Measurements from ENCODE around the gene MCF2L.
A peak's percentile ranks its signal among the peaks of the same experiment; 100 is the strongest.

Gene MCF2L

DNA sequence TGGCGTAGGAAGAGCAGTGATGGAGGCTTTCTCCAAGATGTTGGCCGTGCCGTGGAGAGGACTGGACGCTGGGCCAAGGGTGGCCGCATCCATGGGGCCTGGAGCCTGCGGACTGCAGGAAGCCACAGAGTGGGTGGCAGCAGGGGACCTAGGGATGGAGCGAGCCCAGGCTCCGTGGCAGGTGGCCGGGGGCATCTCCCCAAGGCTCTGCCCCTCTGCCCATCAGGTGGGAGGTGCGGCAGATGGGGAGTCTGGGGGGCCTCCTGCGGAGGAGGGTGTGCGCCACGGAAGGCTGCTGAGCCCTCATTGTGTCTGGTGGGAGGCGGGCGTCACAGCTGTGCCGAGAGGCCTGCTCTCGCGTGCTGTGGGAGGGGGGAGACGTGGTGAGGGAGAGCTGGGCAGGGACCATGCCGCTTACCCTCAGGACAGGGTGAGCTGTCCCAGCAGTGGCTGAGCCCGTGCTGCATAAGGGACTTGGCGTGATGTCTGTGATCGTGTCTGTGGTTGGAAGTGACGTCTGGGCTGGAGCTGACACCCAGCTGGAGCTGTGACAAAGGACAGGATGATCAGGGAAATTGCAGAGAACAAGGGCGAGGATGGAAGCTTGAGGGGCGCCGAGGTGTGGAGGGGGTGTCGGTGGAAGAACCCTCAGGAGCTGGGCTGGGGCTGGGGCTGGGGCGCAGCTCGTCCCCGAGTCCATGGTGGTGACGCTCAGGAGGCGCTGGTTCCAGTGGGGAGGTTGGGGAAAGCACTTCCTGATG is 13.4 kb downstream of the MCF2L start:
- no peak for DNase-seq

DNA sequence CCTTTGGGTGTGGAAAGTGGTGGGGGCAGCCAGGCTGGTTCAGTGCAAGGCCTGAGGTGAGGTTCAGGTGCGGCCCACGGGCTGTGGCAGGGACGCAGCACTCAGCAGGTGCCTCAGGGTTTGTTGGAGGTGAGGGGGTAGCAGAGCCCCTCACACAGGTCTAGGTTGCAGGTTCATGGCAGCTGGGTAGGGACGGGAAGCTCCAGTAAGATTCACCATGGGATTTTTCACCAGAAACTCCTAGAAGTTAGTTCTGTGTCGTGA is 14.0 kb downstream of the MCF2L start:
- no peak for DNase-seq

DNA sequence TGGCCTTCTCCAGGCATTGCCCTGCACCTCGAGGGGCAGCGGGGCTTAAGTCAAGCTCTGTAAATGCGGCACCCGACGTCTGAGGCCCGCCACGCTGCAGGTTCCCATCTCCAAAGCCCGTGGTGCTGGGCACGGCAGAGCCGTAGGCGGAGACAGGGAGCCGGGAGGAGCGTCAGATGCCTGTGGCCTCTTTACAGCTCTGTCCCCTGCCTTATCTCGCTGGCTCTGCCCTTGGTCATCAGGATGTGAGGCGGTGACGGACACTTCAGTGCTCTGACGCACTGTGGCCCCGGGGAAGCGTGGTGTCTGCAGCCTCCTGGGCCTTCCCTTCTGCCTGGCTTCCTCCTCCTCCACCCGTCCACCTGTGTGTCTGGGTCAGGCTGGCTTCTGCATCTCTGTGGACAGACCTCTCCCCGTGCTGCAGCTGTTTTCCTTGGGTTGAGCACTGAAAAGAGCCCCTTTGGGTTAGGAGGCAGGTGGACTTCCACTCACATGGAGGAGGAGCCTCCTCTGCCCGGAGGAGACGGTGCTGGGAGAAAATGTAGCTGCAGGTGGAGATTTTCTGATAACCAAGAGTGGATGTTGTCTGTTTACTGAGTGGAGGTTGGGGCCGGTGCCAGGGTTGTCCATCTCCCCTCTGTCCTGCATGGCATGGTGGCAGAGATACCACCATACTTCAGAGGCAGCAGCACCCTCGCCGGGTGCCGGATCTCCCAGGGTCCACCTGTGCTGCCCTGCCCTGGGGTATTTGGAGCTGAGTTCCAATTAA is 14.6 kb downstream of the MCF2L start:
- peak; percentile 24 for DNase-seq

DNA sequence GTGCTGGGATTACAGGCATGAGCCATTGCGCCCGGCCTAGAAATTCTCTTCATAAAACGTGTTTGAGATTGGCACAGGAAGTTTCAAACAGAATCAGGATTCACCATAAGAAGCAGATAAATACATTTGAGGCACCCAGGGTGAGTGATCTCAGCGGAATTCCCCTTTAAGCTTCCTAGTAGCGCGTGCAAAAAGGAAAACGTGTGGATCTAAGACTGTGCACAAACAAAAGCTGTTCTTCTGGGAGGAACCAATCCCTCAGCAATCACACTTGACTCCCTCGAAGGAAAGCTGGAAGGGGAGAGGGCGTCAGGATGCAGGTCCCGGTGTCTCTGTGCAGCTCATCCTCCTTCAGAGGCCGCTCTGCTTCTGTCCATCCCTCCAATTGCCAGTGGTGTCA is 15.5 kb downstream of the MCF2L start:
- no peak for DNase-seq

DNA sequence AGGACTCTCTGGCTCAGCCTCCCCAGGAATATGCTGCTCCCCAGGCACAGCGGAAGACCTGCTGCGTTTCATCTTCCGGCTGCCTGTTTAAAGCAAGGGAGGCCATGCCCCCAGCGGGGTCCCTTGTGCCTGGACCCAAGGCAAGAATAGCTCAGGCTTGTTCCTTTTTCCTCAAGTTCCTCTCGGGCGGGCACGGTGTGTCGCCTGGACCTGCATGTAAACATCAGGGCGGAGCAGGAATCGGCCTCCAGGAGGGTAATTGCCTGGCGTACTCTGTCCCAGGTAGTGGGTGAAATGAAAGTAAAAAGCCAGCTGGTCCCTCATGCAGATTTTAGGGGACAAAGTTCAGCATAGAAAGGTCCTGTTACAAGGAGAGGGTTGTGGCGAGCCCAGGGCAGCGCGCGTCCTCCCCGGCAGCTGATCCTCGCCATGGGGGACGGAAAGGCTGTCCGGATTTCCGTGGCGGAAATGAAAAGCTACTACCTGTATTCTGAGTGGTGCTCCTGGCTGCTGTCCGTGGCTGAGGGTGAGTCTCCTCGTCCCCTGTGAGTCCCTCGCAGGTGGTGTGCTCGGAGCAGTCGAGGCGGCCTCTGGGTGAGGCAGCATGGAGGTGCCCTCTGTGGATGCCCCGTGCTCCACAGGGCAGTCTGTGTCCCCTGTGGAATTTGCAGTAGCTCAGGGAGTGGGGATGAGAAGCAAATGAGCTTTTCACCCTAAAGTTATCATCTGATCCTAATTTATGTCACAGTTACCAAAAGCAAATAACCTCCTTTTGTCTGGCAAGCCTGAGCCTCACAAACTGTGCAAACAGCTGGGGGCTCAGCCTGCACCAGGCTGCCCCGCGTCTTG is 16.2 kb downstream of the MCF2L start:
- no peak for DNase-seq

DNA sequence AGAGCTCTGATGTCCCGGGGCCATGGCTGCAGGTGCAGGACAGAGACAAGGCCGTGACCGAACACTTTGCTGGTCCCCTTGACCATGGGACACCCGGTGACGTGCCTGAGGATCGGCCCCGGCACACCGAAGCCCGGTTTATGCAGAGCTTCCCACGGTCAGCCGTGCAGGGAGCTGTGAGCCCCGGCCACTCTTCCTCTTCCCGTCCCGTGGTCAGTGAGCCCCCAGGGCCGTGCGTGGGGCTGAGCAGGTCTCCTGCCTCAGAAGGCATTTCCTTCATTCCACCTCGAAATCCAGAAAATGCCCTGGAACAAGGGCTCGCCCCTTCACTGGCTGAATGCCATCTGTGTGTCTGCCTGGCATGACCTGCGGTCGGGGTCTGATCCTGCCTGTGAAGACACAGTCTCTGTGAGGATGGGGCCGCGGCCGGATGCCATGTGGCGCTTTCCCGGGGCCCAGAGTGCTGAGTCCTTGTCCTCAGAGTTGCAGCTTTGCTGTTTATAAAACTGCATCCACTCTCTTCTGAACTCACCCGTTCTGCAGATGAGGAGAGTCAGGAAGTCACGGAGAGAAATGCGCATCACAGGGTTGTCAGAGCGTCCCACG is 16.9 kb downstream of the MCF2L start:
- DNase-seq = no peak

DNA sequence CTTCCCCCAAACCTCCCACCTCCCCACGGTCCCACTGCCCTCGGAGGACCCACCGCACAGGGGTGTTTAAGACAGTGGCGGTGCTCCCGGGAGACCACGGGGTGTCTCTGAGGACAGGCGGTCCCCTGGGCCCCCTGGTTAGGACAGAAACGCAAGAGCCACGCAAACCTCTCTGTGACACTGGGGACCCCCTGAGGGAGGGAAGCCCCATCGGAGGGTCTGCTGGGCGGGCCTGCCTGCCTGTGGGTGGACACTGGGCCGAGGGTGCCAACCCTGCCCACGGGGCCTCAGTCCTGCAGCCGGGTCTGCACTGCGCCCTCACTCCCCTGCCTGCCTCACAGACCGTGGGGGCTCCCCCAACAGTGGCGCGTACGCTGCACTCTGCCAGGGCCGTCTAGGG is 17.5 kb downstream of the MCF2L start:
- DNase-seq = no peak

DNA sequence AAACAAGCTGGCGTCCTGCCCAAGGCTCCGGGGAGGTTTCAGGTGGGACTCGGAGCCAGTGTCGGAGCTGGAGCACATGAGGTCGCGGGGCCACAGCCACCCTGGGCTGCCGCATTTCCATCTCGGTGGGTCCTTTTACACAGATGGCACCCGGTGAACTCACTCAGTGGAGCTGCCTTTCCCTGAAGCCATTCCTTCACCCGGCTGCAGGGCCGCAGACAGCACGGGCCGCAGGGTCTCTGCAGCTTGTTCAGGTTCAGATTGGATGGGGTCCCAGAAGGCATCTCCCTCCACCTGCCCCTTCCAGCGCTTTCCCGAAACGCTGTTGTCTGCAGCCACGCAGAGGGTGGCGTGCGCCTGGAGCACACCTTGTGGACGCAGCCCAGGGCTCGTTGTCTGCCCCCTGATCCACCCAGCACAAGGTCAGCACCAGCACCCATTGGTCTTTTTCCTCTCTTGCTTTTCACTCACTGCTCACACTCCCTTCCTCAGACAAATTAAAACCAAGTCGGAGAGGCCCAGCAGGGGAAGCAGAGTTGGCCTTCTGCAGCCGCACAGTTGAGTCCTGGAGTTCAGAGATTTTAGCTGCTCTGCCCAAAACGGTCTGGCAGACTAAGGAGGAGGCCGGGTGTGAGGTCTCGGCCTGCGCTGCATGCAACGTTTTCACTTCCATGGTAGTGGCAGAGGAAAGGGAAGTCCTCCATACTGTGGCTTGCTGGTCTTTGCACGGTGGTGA is 18.1 kb downstream of the MCF2L start:
- DNase-seq = no peak

DNA sequence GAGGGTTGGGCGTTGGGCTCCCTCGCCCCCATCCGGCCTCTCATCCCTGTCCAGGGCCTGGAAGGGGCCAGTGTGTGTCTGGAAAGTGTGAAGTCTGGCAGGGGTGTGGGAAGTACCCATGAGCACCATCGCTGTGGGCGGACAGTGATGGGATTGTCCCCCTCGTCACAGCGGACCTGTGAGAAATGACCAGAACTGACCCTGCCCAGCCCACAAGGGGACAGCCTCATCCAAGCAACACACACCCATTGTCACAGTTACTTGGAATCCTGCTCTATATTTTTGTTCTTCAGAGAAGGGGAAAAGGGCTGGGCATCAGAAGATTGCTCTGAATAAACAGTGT is 18.6 kb downstream of the MCF2L start:
- no peak for DNase-seq

DNA sequence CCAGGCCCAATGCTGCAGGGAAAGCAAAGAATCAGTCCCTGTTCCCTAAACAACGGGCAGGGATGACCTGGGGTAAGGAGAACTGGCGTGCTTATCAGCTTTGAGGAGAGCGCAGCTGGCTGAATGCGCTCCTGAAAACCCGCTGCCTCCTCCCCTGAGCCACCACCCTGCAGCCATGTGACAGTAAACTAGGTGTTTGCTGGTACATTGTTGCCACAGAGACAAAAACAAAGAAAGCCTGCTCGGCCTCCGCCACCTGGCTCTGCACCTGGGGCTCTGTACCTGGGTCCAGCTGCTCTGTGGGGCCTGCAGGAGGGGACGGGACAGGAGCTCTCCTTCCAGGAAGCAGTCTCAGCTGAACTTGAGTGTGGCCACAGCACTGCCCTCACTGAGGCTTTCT is 21.8 kb downstream of the MCF2L start:
- peak; percentile 52 for DNase-seq

DNA sequence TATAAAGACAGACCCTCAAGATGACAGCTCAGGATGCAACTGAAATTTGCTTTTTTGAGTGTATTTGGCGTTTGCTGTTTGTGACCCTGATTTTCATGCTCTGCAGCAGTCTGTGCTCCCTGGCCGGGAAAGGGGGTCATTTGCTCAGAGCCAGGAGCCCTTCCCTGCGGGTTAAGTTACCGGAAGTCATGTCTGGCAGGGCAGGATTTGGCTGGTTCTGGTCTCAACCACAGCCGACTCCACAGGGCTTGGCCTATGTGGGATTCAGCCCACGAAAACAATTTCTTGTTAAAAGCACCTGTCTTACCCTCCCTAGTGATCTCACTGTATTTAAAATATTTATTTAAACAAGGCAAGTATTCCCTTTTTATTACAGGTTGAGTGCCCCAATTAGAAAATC is 22.6 kb downstream of the MCF2L start:
- no peak for DNase-seq

DNA sequence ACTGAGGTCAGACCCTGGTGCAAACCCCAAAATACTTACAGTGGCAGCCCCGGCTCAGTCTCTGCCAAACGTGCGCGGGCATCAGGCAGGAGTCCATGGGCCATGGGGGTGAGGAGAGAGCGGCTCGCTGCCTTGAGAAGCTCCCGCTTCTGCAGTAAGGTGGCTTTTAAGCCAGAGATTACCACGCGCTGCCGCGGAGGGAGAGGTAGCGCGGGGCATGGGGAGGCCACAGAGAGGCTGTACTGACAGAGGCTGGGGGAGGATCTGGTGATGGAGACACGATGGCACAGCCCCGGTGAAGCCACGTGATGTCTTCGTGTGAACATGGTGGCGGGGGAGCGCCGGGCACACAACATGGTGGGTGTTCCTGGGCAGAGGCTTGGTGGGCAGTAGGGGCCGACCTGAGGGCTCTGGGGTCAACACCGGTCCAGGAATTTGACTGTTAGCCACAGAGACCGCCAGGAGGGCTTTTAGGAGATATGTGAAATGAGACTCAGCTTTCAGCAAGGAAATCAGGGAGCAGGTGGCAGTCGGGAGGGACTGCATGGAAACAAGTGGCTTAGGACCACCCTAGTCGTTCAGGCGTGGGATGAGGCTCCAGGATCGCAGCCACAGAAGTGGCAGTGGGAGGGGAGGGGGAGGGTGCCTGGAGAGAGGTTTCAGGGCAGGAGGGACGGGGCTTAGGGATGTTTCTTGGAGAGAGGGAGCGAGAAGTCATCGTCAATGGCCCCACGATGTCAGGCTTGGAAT is 24.1 kb downstream of the MCF2L start:
- DNase-seq = no peak

DNA sequence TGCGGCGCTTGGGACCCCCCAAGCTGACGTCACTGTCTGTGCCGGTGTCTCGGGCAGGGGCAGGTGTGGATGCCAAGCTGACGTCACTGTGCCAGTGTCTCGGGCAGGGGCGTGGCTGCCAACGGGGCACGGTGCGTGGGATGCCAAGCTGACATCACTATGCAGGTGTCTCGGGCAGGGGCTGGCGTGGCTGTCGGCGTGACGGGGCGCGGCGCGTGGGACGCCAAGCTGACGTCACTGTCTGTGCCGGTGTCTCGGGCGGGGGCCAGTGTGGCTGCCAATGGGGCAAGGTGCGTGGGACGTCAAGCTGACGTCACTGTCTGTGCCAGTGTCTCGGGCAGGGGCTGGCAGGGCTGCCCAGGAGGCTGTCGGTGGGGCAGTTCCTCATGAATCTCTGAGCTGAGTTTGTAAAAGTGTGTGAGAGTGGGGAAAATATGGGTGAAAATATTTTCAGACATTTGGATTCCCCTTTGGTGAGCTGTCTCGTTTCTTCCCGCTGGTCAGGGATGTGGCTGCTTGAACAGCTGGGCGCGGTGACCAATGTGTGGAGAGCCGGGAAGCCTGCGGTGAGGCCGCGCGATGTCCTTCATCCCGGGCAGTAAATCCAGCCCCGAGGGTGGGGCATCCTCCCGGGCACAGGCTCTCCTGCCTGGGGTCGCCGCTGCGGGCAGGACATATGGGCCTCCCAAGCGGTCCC is 25.2 kb downstream of the MCF2L start:
- DNase-seq = no peak

DNA sequence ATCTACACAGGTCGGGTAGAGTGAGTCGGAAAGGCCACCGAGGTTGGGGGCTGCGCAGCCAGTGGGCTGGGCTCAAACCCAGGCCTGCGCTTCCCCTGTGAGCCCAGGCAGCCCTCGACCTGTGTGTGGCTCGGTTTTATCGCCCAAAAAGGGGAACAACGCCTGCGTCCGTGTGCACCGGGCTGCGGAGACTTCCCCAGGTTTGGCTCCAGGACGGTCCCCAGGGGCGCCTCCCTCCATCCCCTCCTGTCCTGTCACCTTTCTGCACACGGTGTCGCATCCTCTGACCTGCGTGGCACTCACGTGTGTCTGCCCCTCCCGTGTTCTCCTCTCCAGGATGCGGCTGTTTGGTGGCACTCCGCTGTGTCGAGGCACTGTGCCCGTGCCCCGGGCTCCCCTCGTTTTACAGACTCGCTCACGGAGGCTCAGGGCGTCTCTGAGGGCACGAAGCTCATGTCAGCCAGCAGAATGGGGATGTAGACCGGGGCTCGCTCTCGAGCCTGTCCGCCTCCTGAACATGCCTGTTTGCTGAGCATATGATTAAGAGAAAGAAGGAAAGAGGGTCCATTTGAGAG is 25.9 kb downstream of the MCF2L start:
- no peak for DNase-seq

DNA sequence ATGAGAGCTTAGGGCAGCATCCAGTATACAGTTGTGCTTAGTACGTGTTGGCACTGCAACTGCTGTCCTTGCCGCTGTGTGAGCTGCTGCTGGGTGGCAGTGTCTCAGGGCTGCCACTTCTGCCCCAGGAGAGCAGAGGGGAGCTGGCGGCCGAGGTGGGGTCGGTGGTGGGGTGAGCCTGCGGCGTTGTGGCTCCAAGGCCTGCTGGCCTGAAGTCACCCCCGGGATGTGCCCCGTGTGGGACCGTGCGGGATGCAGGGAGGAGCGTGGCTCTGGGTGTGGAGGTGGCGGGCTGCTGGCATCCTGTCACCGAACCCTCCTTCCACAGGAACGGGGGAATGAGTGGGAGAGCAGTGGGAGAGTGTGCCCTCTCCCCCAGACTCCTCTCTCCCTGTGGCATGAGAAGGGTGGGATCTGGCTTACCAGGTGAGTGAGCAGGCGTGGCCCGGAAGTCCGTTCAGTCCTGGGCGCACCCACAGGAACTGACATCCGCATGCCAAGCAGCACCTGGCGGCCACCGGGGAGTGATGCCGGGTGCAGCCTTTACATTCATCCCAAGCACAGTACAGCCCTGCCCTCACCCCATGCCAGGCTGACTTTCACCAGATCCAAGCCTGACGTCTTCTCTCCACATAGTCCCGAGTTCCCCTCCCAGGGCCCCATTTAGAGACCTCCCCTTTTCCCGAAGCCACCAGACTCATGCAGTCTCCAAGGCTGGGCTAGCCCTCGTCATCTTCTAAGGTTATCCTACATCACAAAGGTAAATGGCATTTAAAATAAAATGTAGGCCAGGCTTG is 26.6 kb downstream of the MCF2L start:
- no peak for DNase-seq

DNA sequence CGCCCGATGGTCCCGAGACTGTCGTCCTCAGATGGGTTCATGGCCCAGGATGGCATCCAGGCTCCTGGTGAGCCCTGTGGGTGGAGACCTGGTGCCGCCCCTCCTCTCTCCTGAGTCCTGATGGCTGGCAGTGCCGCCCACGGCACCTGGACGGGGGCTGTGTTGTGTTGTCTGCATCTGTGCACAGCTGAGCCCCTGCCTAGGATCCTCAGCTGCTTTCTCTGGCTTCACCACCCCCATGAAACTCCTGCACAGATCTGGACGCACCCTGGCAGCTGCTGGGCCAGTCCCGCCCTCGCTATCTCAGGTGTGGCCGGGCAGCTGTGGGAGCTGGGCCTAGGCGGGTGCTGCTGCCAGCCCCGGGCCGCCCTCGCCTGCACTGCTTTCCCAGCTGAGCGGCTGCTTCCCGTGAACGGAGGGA is 27.7 kb downstream of the MCF2L start:
- no peak for DNase-seq

DNA sequence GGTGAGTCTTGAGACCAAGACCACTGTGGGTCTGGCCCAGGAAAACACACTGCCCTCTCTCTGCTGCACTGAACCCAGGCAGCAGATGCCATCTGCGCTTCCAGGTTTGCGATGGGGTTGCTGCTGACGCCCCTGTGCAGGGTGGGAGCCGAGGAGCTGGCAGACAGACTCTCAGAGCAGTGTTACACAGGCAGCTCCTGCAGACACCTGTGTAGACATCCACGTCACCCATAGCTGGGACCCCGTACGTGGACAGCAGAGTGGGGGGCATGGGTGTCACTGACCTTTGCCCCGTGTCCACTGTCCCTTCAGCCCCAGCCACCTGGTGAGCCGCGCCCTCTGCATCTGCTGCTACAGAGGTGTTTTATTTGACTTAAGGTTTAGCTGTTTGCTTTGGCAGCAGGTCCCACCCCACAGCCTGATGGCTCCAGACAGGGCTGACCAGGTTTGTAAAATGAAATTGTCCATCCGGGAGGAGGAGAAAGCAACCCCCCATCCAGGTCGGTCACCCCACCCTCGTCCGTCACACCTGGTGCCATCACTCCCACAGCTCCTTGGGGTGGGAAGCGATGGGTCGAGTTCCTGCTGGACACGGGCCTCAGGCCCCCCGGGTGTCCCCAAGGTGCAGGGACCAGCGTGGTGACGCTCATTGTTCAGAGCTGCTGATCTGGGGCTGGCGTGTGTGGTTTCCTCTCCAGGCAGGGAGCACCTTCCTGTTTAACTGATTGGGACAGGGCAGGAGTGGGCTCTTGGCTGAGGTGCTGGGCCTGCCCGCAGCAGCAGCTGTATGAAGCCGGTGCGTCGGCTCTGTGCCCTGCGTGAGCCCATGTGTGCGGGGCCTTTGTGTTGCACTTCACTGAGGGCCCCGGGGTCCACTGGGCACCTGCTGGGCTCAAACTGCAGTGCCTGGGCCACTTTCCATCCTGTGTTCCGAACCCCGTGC is 28.4 kb downstream of the MCF2L start:
- DNase-seq = no peak

DNA sequence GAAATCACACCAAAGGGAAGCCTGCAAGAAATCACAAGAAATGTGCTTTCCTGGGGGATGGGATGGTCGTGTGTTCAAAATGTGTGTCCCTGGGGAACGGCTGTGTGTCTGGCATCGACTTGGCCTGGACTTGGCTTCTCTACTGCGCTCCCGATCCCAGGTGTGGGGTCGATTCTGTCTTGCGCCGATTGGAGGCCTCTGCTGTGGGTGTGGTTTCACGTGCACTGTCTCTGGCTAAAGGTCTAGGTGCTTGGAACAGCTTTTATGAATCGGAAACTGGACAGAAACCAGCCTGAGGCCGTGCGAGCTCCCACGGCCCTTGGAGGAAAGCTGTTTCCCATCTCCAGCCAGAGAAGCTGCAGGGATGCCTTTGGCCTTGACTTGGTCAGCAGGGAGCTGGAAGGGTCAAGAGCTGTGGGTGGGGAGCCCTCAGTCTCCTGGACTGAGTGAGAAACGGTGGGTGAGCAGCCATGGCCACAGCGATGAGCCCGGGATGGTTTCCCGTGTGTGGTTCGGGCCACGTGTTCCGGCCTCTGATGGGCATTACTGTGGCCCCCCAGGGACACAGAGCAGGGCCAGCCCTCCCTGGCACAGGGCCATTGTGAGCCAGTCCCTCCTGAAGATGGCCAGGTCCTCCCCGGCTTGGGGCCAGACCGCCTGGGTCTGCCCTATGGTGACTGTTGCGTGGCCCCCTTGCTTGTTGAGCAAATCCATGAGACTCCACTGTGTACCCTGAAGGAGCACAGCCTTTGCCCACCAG is 29.7 kb downstream of the MCF2L start:
- no peak for DNase-seq

Measured in OCI-M1 (cell line).